Measurements from ENCODE around the gene NFATC4. TPM values are rescaled to one million over a fixed set of nuclear protein-coding genes. Genes with fewer than 3 reads are reported as not detected.

Gene NFATC4
- total and polyA plus RNA-seq, 12 donors, result 3.0 to 69.2 (median 9.9) TPM

- peak; percentile 84 to 93 (median 89) for ATAC-seq
- H3K9me3 ChIP-seq, result no peaks in the 10 kb centered on the region
- peaks cover 11 to 63% (median 49%) of the 10 kb centered on the region in 9 donors for H3K4me1 ChIP-seq
- 2% methylated on average over 39 to 56 of the region's 57 CpGs for WGBS, 2 donors
- no peaks in the 10 kb centered on the region for H3K36me3 ChIP-seq
- intact Hi-C loops (cut with DNase I), result loop anchor here in 4 of 10 donors (2.0 kb wide), 2 partner anchors 30 to 32 kb away; partner anchors contain the start of genes CBLN3 (in 1 of the 4) and KHNYN (in 1 of the 4)
- H3K27ac ChIP-seq, result peak within 1 kb of the TSS; percentile 67 to 90 (median 86)
- no peaks in the 10 kb centered on the region for H3K27me3 ChIP-seq
- peak; percentile 80 to 82 for DNase-seq
- peak within 1 kb of the TSS; percentile 49 to 83 (median 74) for H3K4me3 ChIP-seq
- peak in 2 of 9 donors; percentile 18 to 24 for TF ChIP-seq CTCF (IDR thresholded peaks at IDR 0.05)
Measured at GRCh38 chr14:24398653-24399446, 30.9 kb downstream of the NFATC4 start, which contains the start of gene NYNRIN. Gene NYNRIN, plus strand, starts transcription at chr14:24399003. Its CDS starts 244 bp downstream, at chr14:24399247.

GRCh38 chr14:24399447-24399822 is 31.5 kb downstream of the NFATC4 start:
- no peak for DNase-seq
- Histone ChIP-seq H3K36me3 (peaks cover 0 to 4% (median 0%) of the 10 kb centered on the region in 9 donors), H3K27me3 (no peaks in the 10 kb centered on the region), H3K4me1 (peaks cover 14 to 69% (median 55%) of the 10 kb centered on the region in 9 donors), H3K27ac (peak overlapping the region; percentile 67 to 90 (median 86)), H3K9me3 (no peaks in the 10 kb centered on the region), H3K4me3 (peak overlapping the region; percentile 49 to 83 (median 74))
- WGBS, 2 donors, result 16 to 20% methylated on average over 8 of the region's 8 CpGs
- intact Hi-C loops (cut with DNase I), result loop anchor here in 4 of 10 donors (2.0 kb wide), 2 partner anchors 29 to 33 kb away; partner anchors contain the start of genes CBLN3 (in 1 of the 4) and KHNYN (in 1 of the 4)
- no peak for TF ChIP-seq CTCF (IDR thresholded peaks at IDR 0.05)
- peak in 1 of 8 donors; percentile 4 for ATAC-seq

GRCh38 chr14:24399999-24400718 is 32.2 kb downstream of the NFATC4 start:
- no peak for ATAC-seq
- 57 to 62% methylated on average over 4 of the region's 4 CpGs for WGBS, 2 donors
- intact Hi-C loops (cut with DNase I), result loop anchor here in 5 of 10 donors (2.0 kb wide), 2 partner anchors 29 to 33 kb away; partner anchors contain the start of genes CBLN3 (in 1 of the 5) and KHNYN (in 1 of the 5)

More at GRCh38 chr14:24399999-24400718, 32.2 kb downstream of the NFATC4 start:
- no peaks in the 10 kb centered on the region for H3K27me3 ChIP-seq
- TF ChIP-seq CTCF (IDR thresholded peaks at IDR 0.05), result no peak
- DNase-seq, result no peak
- peaks cover 14 to 73% (median 58%) of the 10 kb centered on the region in 9 donors for H3K4me1 ChIP-seq
- peak overlapping the region; percentile 49 to 83 (median 74) for H3K4me3 ChIP-seq
- H3K9me3 ChIP-seq, result no peaks in the 10 kb centered on the region
- H3K27ac ChIP-seq, result peak overlapping the region; percentile 67 to 90 (median 86)
- peaks cover 0 to 6% (median 0%) of the 10 kb centered on the region in 9 donors for H3K36me3 ChIP-seq
